Mesenchymal stem cell (in vitro differentiated cells and primary cell): ENCODE results near the gene ARMC9.

Experiments
- DNase-seq: peaks from one replicate; pipeline ENCODE4 v3.0.0-alpha.2; 2013
- H2AFZ ChIP-seq: one replicate; pipeline ENCODE4 v1.6.1; 2013; ENCODE audit warnings: low read depth, mild to moderate bottlenecking, control low read depth, inconsistent platforms, low read length, moderate library complexity
- H2AK5ac ChIP-seq: 2 replicates; pipeline ENCODE4 v1.6.1; 2013; ENCODE audit warnings: low read length, moderate library complexity, mild to moderate bottlenecking, inconsistent platforms; ENCODE audit not compliant: severe bottlenecking
- H2BK120ac ChIP-seq: one replicate; pipeline ENCODE4 v1.6.1; 2013; ENCODE audit warnings: low read depth, mild to moderate bottlenecking, inconsistent platforms, low read length, moderate library complexity
- H2BK12ac ChIP-seq, 2 experiments: one replicate each; pipeline ENCODE4 v1.6.1; 2013; ENCODE audit warnings: inconsistent platforms in 2 of 2, low read length in 2 of 2, mild to moderate bottlenecking in 2 of 2, moderate library complexity in 2 of 2, control low read depth in 1 of 2
- H2BK15ac ChIP-seq: one replicate; pipeline ENCODE4 v1.6.1; 2013; ENCODE audit warnings: mild to moderate bottlenecking, low read depth, inconsistent platforms; ENCODE audit not compliant: poor library complexity, severe bottlenecking
- H2BK5ac ChIP-seq: 2 replicates; pipeline ENCODE4 v1.6.1; 2013; ENCODE audit warnings: low read depth, mild to moderate bottlenecking, low read length, control low read depth, inconsistent platforms; ENCODE audit not compliant: poor library complexity, severe bottlenecking
- H3K14ac ChIP-seq, 2 experiments: one replicate each; pipeline ENCODE4 v1.6.1; 2013; ENCODE audit warnings: inconsistent platforms in 2 of 2, low read length in 2 of 2, control low read depth in 1 of 2, mild to moderate bottlenecking in 1 of 2, moderate library complexity in 1 of 2
- H3K18ac ChIP-seq, 2 experiments: one replicate each; pipeline ENCODE4 v1.6.1; 2013; ENCODE audit warnings: inconsistent platforms in 2 of 2, low read length in 2 of 2, control low read depth in 1 of 2, low read depth in 1 of 2, mild to moderate bottlenecking in 1 of 2
- H3K23ac ChIP-seq, 2 experiments: one replicate each; pipeline ENCODE4 v1.6.1; 2013; ENCODE audit warnings: inconsistent platforms in 2 of 2, low read length in 2 of 2, mild to moderate bottlenecking in 2 of 2, moderate library complexity in 2 of 2, control low read depth in 1 of 2
- H3K27ac ChIP-seq: 2 replicates; pipeline ENCODE4 v1.5.1; 2013; ENCODE audit warnings: mild to moderate bottlenecking, moderate library complexity, low read length, control low read depth, inconsistent platforms; ENCODE audit not compliant: poor library complexity, severe bottlenecking
- H3K27me3 ChIP-seq, 2 experiments: 2 replicates each; pipeline versions ENCODE4 v1.6.1 to v1.7.0; 2013; ENCODE audit warnings: low read length in 2 of 2, mild to moderate bottlenecking in 2 of 2, moderate library complexity in 2 of 2, control low read depth in 1 of 2, inconsistent platforms in 1 of 2; ENCODE audit not compliant: control insufficient read depth in 1 of 2, insufficient read depth in 1 of 2
- H3K36me3 ChIP-seq, 2 experiments: 2 replicates each; pipeline versions ENCODE4 v1.6.1 to v1.7.0; 2013; ENCODE audit warnings: low read length in 2 of 2, control low read depth in 1 of 2, inconsistent platforms in 1 of 2, low read depth in 1 of 2, mild to moderate bottlenecking in 1 of 2; ENCODE audit not compliant: insufficient read depth in 2 of 2, control insufficient read depth in 1 of 2
- H3K4ac ChIP-seq, 2 experiments: one replicate each; pipeline ENCODE4 v1.6.1; 2013; ENCODE audit warnings: inconsistent platforms in 2 of 2, low read length in 2 of 2, mild to moderate bottlenecking in 2 of 2, moderate library complexity in 2 of 2, control low read depth in 1 of 2, low read depth in 1 of 2
- H3K4me1 ChIP-seq: 2 replicates; pipeline ENCODE4 v1.6.1; 2013; ENCODE audit warnings: low read depth, low read length, control low read depth; ENCODE audit not compliant: control insufficient read depth, insufficient read depth
- H3K4me2 ChIP-seq: 2 replicates; pipeline ENCODE4 v1.6.1; 2013; ENCODE audit warnings: low read length, mild to moderate bottlenecking, inconsistent platforms; ENCODE audit not compliant: poor library complexity, severe bottlenecking
- H3K4me3 ChIP-seq, 2 experiments: 2 replicates each; pipeline versions ENCODE4 v1.5.1 to v1.7.0; 2013; ENCODE audit warnings: low read length in 2 of 2, mild to moderate bottlenecking in 2 of 2, control low read depth in 1 of 2, low read depth in 1 of 2; ENCODE audit not compliant: insufficient read depth in 1 of 2
- H3K79me1 ChIP-seq: replicated peaks from 2 replicates; pipeline ENCODE4 v1.6.1; 2013; ENCODE audit warnings: mild to moderate bottlenecking, control low read depth, low read length, inconsistent platforms; ENCODE audit not compliant: poor library complexity, severe bottlenecking
- H3K9ac ChIP-seq: 2 replicates; pipeline ENCODE4 v1.7.0; 2013; ENCODE audit warnings: mild to moderate bottlenecking, low read length, moderate library complexity
- H3K9me3 ChIP-seq: 2 replicates; pipeline ENCODE4 v1.7.0; 2013; ENCODE audit warnings: mild to moderate bottlenecking, low read length; ENCODE audit not compliant: control insufficient read depth
- H4K8ac ChIP-seq: one replicate; pipeline ENCODE4 v1.6.1; 2013; ENCODE audit warnings: inconsistent platforms, mild to moderate bottlenecking, low read length, moderate library complexity
- H4K91ac ChIP-seq: one replicate; pipeline ENCODE4 v1.6.1; 2013; ENCODE audit warnings: mild to moderate bottlenecking, low read length, inconsistent platforms
- WGBS: methylation state at CpG from one replicate; pipeline ENCODE4 v1.1.7; 2013; ENCODE audit warnings: mixed read lengths; 5-methylcytosine and 5-hydroxymethylcytosine counted together

Gene ARMC9

GRCh38 chr2:231170055-231170454 lies 28.4 kb upstream of the ARMC9 start:
- Histone ChIP-seq H4K8ac (no peak overlapping the region), H3K23ac (no peak overlapping the region), H2AK5ac (no peak overlapping the region), H3K18ac (peak overlapping the region in 1 of 2 experiments; percentile 37), H2AFZ (no peak overlapping the region), H3K36me3 (peaks cover 14 to 72% of the 10 kb centered on the region in 2 experiments), H3K9ac (peak overlapping the region; percentile 66), H3K27me3 (no peaks in the 10 kb centered on the region), H3K4me2 (no peak overlapping the region), H3K14ac (no peak overlapping the region), H3K4ac (no peak overlapping the region), H2BK5ac (no peak overlapping the region), H3K79me1 (peaks cover 1% of the 10 kb centered on the region), H3K27ac (no peak overlapping the region), H3K4me1 (no peaks in the 10 kb centered on the region), H3K4me3 (no peak overlapping the region), H3K9me3 (no peaks in the 10 kb centered on the region), H2BK12ac (no peak overlapping the region), H4K91ac (no peak overlapping the region), H2BK120ac (no peak overlapping the region), H2BK15ac (no peak overlapping the region)
- no peak for DNase-seq
- no CpG with 5 or more reads among the region's 1 CpG for WGBS

GRCh38 chr2:231172025-231172424 lies 26.4 kb upstream of the ARMC9 start:
- no peak overlapping the region for H3K23ac ChIP-seq
- no peak overlapping the region for H4K8ac ChIP-seq
- H4K91ac ChIP-seq = no peak overlapping the region
- no peak overlapping the region for H2BK5ac ChIP-seq
- H3K27ac ChIP-seq = no peak overlapping the region
- peaks cover 28 to 70% of the 10 kb centered on the region in 2 experiments for H3K36me3 ChIP-seq
- no peak overlapping the region for H2AFZ ChIP-seq
- H3K4ac ChIP-seq = no peak overlapping the region
- no peak overlapping the region for H2AK5ac ChIP-seq
- H3K14ac ChIP-seq = no peak overlapping the region
- H2BK120ac ChIP-seq = no peak overlapping the region
- H3K9ac ChIP-seq = no peak overlapping the region
- no peak overlapping the region for H3K4me2 ChIP-seq
- DNase-seq = peak; percentile 71
- H3K4me1 ChIP-seq = no peaks in the 10 kb centered on the region
- 93% methylated on average over 3 of the region's 3 CpGs for WGBS
- H3K9me3 ChIP-seq = no peaks in the 10 kb centered on the region
- H3K27me3 ChIP-seq = no peaks in the 10 kb centered on the region
- peaks cover 1% of the 10 kb centered on the region for H3K79me1 ChIP-seq
- H3K18ac ChIP-seq = no peak overlapping the region
- no peak overlapping the region for H3K4me3 ChIP-seq
- H2BK12ac ChIP-seq = no peak overlapping the region
- no peak overlapping the region for H2BK15ac ChIP-seq

DNA sequence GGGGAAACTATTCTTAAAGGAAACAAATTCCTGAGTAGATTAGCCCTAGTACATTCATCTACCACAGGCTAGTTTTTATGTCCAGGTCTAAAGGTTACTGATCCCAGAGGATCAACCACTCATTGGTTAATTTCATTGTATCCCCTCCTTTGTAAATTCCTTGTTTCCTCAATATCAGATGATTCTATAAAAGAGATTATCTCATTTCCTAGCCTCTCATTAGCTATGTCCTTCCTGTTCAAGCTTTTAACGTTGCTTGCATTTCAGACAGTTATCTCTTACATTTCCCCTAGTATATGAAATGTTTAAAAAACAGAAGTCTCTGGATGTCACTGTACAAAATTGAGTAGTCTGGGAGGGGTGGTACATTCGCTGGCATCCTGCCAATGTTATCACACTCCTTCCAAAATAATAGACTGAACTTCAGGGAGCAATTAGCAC lies 24.2 kb upstream of the ARMC9 start:
- H2AFZ ChIP-seq = no peak overlapping the region
- no peaks in the 10 kb centered on the region for H3K27me3 ChIP-seq
- H2AK5ac ChIP-seq = no peak overlapping the region
- H3K18ac ChIP-seq = no peak overlapping the region
- no peaks in the 10 kb centered on the region for H3K4me1 ChIP-seq
- H4K8ac ChIP-seq = no peak overlapping the region
- no peak overlapping the region for H3K14ac ChIP-seq
- peak overlapping the region in 1 of 2 experiments; percentile 38 for H3K4ac ChIP-seq
- no peak overlapping the region for H3K23ac ChIP-seq
- H3K9me3 ChIP-seq = no peaks in the 10 kb centered on the region
- WGBS = no CpG with 5 or more reads among the region's 2 CpGs
- peak overlapping the region; percentile 46 for H3K9ac ChIP-seq
- DNase-seq = no peak
- H4K91ac ChIP-seq = no peak overlapping the region
- no peak overlapping the region for H2BK120ac ChIP-seq
- no peak overlapping the region for H3K4me2 ChIP-seq
- H3K36me3 ChIP-seq = peaks cover 25 to 55% of the 10 kb centered on the region in 2 experiments
- H3K27ac ChIP-seq = no peak overlapping the region
- no peak overlapping the region for H2BK15ac ChIP-seq
- H2BK12ac ChIP-seq = no peak overlapping the region
- H3K79me1 ChIP-seq = no peaks in the 10 kb centered on the region
- H2BK5ac ChIP-seq = no peak overlapping the region
- no peak overlapping the region for H3K4me3 ChIP-seq

DNA sequence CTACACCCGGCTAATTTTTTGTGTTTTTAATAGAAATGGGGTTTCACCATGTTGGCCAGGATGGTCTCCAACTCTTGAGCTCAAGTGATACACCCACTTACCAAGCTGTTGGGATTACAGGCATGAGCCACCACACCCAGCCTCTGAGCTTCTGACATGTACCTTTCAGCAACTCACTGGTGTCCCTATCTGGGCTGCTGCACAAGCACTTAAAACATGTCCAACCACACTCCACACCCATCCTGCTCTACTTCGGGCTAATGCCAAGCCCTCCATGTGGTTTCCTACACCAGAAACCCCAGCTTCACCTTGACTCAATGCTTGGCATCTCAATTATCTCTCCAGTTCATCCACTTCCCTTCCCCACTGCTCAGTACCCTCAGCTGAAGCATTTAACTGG lies 22.4 kb upstream of the ARMC9 start:
- Histone ChIP-seq H3K36me3 (peaks cover 22 to 48% of the 10 kb centered on the region in 2 experiments), H3K4me2 (no peak overlapping the region), H2AFZ (no peak overlapping the region), H2AK5ac (no peak overlapping the region), H3K27me3 (no peaks in the 10 kb centered on the region), H3K27ac (no peak overlapping the region), H3K18ac (peak overlapping the region; percentile 50 to 70), H3K4me3 (no peak overlapping the region), H4K8ac (no peak overlapping the region), H2BK12ac (peak overlapping the region; percentile 34 to 71), H3K23ac (peak overlapping the region in 1 of 2 experiments; percentile 34), H2BK120ac (no peak overlapping the region), H3K14ac (no peak overlapping the region), H2BK15ac (no peak overlapping the region), H3K79me1 (no peaks in the 10 kb centered on the region), H3K9me3 (no peaks in the 10 kb centered on the region), H4K91ac (peak overlapping the region; percentile 74), H3K9ac (no peak overlapping the region), H3K4ac (peak overlapping the region; percentile 20 to 29), H3K4me1 (no peaks in the 10 kb centered on the region), H2BK5ac (no peak overlapping the region)
- no peak for DNase-seq
- 96% methylated on average over 2 of the region's 2 CpGs for WGBS
